ENCODE measurements around the gene SORCS3.

SORCS3 gene

GRCh38 chr10:104867966-104868598, 227.0 kb downstream of the SORCS3 start:
- no peak for DNase-seq

- no peak for DNase-seq
Observed at GRCh38 chr10:104872691-104873090, 231.6 kb downstream of the SORCS3 start.

- DNase-seq, result no peak
Observed at GRCh38 chr10:104873161-104873560, 232.1 kb downstream of the SORCS3 start.

GRCh38 chr10:104875561-104875960, 234.5 kb downstream of the SORCS3 start:
- DNase-seq, result no peak

- DNase-seq, result no peak
Observed at GRCh38 chr10:104880624-104881398, 239.7 kb downstream of the SORCS3 start.

GRCh38 chr10:104881740-104882139, 240.7 kb downstream of the SORCS3 start:
- DNase-seq, result no peak

GRCh38 chr10:104892879-104893617, 252.0 kb downstream of the SORCS3 start:
- DNase-seq, result no peak

- DNase-seq, result no peak
Observed at GRCh38 chr10:104893701-104894100, 252.6 kb downstream of the SORCS3 start.

- no peak for DNase-seq
Observed at GRCh38 chr10:104894681-104895080, 253.6 kb downstream of the SORCS3 start.

GRCh38 chr10:104895541-104895940, 254.5 kb downstream of the SORCS3 start:
- DNase-seq, result no peak

- no peak for DNase-seq
Observed at GRCh38 chr10:104895981-104896380, 254.9 kb downstream of the SORCS3 start.

- DNase-seq, result no peak
Observed at GRCh38 chr10:104897696-104898095, 256.6 kb downstream of the SORCS3 start.

- DNase-seq, result no peak
Observed at GRCh38 chr10:104899779-104900178, 258.7 kb downstream of the SORCS3 start.

- DNase-seq, result no peak
Observed at GRCh38 chr10:104903433-104903832, 262.3 kb downstream of the SORCS3 start.

- DNase-seq, result no peak
Observed at GRCh38 chr10:104904753-104905323, 263.7 kb downstream of the SORCS3 start.

- no peak for DNase-seq
Observed at GRCh38 chr10:104906112-104906511, 265.0 kb downstream of the SORCS3 start.

GRCh38 chr10:104907521-104907920, 266.4 kb downstream of the SORCS3 start:
- DNase-seq, result no peak

GRCh38 chr10:104908581-104908980, 267.5 kb downstream of the SORCS3 start:
- no peak for DNase-seq

GRCh38 chr10:104910712-104911111, 269.6 kb downstream of the SORCS3 start:
- no peak for DNase-seq

- no peak for DNase-seq
Observed at GRCh38 chr10:104913390-104913789, 272.3 kb downstream of the SORCS3 start.

- no peak for DNase-seq
Observed at GRCh38 chr10:104920476-104920875, 279.4 kb downstream of the SORCS3 start.

GRCh38 chr10:104921763-104922162, 280.7 kb downstream of the SORCS3 start:
- DNase-seq, result no peak

GRCh38 chr10:104922810-104923209, 281.7 kb downstream of the SORCS3 start:
- DNase-seq, result no peak

All from CD4-positive, alpha-beta T cell treated with Interleukin-6 for 4 hours (primary cell).